ENCODE results near the gene EDAR.

The EDAR gene

DNA sequence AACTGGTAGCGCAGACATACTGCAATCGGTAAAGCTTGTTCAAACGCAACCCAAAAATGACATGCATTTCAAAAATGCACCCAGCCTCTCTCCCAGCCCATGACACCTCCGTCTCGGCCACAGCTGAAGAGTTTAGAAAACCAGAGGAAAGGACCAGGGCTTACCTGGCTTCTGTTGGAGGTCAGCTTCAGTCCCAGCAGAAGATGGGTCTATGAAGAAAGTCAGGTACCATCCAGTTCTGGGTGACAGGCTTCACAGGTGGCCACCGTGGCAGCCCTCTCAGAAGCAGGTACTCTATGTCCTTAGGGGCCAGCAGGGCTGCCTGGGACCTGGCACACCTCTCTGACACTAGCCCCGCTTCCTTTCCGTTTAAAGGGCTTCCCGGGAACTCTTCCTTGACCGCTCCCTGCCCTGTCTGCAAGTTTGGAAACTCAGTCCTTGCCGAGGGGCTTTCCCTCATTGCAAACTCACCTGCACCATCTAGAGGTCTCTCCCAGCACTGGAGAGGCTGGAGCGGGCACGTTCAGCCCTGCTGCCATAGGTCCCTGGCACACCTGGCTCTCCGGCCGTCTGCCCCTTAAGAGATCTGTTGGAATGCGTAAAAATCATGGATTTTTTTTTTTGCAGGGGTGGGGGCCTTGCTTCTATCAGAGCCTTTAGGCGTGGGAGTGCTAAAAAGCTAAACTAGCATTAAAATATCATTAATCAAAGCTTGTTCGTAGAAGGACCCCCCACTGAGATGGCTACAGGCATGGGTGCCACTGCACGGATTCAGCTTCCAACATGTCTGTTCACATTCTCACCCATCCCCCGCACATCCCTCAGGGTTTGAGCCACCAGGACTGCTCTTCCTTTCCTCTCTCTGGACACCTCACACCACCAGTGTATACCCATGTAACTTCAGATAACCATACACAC, at the start of gene EDAR:
Gene EDAR (minus strand): TSS at position 425 of the 918 bp plus-strand sequence. CDS start 58,206 bp downstream, outside the sequence.
- no peak for DNase-seq

DNA sequence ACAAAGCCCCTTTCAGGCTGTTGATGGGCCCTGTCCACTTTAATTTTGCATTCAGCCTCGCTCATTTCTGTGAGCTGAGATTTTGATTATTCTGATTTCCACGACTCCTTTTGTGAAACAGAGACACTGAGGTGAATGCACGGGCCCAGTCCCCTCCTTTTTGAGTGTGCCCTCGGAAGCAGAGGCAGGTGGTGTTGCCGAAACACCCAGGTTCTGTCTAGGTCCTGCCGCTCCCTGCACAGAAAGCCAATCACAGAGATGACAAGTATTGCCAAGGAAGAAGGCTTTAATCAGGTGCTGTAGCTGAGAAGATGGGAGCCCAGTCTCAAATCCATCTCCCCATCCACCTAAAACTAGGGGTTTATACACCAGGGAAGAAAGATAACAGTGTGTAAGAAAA, 44.2 kb upstream of the EDAR start:
- DNase-seq, result no peak

DNA sequence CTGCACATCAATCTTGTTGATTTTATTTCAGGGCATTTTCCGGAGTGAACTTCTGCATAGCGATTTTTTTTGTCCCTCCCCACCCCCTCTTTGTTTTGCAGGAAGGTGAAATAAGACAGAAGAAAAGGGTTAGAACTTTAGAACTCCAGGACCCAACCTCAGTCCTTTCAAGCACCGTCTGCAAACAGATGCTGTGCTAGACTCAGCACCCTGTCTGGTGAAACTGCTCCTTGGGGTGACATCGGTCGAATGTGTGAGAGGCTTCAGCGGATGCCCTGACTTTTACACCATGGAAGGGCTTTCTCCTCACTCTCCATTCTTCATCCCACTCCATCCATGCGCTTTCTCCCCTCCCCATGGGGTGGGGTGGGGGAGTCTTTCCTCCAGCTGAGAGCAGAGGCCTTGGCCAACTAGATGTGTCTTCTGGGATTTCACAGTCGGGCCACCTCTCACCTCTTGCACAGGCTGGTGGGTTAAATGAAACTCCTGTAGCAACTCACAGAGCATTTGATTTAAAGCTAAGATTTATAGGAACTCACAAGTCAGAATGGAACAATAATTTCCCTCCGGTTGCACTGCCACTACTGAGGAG, 43.3 kb upstream of the EDAR start:
- DNase-seq, result no peak

DNA sequence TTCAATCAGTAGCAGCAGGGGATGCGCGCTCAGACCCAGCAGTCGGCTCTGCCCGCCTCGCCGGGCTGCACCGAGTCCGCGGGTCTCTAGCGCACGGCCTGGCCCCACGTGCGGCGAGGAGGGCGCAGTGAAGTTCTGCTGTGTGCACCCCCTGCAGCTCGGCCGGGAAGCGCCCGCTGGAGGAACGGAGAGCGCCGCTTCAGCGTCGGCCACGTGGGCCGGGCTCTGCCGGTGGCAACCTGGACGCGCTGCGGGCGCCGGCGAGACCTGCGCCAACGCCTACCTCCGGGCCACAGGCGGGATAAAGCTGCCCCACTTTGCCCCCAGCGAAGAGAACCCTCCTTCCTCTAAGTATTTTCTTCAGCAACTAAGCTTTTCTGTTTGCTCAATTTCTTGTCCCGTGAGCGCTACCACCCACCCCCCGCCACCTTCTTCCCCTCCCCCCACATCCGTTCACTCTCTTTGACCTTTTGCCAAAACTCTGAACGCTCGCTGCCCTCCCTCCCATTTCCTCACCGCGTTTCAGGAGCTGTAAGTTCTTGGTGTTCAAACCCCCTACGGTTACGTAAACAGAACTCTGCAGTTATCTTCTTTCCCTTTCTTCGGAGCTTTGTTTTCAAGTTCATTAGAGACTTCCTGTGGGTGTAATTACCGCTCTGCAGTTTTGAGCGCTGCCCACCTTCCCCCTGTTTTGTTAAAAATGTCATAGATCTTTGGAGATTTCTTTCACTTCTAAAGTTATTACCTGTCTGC, 42.6 kb upstream of the EDAR start:
- DNase-seq, result no peak

DNA sequence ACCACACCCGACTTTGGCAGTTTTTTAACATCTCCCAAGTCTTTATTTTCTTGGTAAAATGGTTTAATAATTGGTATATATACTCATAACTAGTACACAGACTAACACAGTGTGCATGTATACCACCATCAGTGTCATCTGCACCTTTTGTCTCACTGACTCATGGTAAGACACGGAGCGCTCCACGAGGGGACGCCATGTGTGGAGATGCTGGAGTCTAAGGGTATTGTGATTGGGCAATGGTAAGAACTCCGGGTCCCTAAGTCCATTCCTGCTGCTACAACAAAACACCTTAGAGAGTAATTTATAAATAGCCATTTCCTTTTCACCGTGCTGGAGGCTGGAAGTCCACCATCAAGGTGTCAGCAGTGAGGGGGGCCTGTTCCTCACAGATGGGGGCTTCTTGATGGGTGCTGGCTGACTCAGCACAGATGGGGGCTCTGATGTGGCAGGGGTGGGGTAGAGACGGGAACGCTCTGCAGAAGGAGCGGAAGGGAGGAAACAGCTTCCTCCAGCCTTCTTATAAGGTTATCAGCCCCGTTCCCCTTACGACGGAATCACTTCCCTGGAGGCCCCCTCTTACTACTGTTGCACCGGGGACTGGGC, 42.0 kb upstream of the EDAR start:
- DNase-seq, result no peak

DNA sequence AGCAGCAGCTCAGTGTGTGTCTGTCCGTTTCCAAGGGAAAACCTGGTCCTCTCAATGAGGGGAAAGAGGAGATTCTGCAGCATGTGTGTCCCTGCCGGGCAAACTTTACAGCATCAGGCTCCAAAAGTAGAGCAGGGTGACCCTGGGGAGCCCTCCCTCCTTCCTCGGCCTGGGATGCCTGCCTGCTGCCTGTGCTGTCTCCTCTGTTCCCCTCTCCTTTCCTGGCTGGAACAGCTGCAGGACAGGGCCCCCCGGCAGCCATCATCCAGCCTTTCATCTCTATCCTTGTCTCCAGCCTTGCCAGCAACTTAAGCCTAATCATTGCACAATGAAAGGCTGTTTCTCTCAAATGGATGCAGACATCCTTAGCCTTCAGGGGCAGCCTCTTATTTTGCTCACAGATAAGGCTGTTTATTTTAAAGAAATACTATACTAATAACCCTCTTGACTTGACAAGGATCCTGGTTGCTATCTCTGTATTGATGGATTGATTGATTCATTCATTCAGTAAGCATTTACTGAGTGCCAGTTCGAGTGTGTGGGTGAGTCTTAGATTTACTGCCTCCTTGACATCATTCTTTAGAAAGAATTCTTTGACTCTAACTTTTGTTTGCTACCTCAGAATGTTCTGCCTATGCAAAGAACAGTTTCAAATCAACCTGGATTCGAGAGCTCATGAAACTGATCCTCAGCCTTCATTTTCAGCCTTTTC, 40.6 kb upstream of the EDAR start:
- no peak for DNase-seq

DNA sequence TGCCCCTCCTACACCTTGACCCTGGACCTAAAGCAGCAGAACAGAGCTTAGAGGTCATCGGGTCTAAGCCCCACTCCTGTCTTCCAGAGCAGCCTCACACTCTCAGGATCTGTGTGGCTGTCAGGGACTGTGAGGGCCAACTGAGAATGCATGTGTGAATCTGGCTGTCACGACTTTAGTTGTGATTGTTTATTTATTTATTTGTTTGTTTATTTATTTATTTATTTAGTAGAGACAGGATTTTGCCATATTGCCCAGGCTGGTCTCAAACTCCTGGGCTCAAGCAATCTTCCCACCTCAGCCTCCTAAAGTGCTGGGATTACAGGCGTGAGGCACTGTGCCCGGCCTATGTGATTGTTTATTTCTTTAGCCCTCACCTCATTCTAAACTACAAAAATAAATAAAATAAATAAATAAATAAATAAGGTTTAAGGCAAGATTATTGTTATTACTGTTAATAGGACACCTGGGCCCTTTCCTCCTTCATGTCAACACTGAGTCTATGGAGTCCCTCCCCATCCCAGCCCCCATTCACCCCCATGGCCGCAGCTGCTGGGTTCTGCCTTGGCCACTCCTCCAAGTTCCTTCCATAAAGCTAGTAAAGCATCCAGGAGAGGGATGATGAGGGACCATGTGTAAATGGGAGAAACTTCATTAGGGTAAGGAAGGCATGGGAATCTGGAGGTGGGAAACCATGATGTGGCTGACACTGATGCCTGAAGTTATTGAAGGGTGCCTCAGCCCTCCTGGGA, 39.9 kb upstream of the EDAR start:
- no peak for DNase-seq

DNA sequence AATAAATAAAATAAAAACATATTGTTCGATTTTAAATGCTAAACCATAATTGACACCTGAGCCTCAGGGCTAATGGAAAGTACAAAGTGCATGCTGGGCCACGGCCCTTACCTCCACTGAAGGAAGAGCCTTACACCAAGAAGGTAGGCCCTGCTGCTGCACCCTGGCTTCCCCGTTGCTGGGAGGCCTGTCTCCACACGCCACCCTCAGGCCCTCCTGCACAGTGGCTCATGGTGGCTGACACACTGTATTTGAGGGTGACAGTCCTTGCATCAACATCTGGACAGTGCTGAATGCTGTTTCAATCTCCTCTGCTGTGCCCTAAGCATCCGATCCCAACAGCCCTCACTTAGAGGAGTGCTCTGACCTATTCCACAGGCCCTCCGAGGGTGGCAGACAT, 39.3 kb upstream of the EDAR start:
- no peak for DNase-seq

DNA sequence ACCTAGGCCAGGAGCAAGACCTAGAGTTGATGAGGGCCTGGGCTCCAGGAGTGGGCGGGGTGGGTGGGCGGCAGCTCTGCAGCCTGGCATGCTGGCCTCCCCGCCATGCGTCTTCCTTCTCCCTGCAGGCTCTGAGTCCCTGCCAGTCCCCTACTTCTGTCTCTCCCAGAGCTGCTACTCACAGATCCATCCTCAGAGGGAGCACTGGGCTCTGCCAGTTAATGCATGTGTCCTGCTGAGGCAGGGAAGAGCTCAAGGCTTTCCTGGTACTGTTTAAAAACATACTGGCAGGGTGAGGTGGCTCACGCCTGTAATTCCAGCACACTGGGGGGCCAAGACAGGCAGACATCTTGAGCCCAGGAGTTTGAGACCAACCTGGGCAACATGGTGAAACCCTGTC, 38.7 kb upstream of the EDAR start:
- no peak for DNase-seq

DNA sequence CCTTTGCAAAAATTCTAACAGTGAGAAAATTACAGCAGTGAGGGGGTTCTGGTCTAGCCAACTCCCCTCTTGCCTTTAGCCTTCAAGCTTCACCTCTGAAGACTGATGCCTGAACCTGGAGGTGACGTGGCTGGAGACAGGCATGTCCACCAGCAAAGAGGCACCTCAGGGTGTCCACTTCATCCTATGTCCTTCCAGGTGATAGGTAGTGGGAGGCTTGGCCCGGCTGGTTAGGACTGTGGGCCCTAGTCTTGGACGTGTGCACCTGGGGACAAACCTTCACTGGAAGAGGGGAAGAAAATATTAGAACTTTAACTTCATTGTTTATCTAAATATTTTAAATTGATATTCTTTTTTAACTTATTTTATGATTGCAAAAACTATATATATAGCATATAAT, 35.5 kb upstream of the EDAR start:
- DNase-seq, result no peak

DNA sequence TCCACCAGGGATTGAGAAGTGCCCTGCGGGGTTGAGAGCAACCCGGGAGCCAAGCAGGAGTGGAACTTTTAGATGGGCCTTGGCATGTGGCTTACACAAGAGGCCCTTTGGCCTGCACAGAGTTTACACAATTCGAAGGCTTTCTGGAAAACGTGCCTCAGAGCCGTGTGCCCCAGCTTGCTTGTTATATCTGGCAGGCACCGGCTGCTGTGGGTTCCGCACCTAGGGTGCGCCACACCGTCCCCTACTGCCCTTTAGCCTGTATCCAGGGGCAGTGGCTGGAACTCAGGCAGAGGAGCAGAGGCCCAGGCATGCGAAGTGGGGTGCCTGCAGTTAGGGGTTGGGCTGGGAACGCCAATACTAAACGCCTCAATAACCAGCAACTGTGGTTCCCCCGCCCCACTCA, 32.9 kb upstream of the EDAR start:
- DNase-seq, result no peak

DNA sequence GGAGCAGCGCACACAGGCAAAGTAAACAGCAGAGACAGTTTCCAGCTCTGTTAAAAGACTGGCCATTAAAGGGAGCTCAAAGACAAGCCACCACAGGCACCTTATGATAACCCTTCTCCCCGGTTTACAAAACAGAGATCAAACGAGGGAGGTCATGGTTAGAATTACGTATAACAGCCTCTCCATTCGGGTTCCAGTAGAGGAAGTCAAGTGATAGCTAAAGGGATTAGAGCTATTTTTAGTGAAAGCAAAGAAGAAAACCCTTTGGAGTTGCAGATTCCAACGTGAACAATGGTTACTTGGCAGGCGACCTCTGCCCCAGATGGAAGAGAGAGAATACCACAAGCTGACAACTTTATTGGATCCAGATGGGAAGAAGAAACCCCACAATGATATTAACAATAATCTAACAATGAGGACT, 31.2 kb upstream of the EDAR start:
- DNase-seq, result no peak

DNA sequence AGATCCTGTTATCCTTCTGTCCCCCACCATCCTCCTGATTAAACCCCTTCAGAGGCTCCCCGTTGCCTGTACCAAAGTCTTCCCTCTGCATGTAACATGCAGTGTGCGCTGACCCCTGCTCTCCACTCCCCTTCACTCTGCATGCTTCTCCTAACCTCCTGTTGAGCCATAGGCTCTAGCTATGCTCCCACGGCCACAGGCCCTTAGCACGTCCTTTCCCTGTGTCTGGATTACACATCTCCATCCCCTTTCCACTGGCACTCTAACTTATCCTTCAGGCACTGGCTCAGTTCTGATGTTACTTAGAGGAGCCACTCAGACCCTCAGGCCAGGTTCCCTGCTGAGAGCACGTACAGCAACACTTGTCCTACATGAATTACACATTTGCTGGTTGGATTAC, 29.4 kb upstream of the EDAR start:
- DNase-seq, result no peak

DNA sequence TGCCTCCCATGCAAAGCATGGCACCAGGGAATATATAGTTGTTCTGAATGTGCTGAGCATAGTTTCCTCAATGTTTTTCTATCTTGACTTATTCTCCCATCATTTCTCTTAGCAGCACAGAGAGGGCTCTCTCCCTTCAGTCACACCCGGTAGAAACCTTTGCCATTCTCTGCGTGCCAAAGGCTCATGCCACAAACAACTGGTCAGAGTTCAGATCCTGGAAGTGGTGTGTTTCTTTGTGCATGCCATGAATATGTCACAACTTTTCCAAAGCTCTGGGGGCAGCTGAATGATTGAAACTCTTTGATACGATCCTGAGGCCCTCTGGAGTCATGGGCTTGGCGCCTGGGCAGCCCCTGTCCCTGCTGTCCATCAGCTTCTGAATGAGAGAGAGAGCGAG, 28.0 kb upstream of the EDAR start:
- no peak for DNase-seq

DNA sequence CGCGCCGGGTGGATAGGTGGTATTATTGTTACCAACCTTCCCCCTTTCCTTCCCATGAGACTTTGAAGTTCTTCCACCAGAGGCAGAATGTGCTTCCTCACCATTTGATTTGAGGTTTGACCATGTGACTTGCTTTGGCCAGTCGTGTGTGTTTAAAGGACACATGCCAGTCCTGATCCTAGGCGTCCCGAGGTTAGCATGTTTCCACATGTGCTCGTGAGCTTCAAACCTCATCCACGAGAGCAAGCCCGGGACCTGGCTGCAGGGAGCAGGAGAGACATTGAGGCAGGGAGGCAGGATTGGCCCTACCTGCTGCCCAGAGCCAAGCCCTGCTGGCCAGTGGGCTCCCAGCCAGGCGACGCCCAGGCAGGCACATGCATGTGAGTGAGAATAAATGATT, 27.4 kb upstream of the EDAR start:
- DNase-seq, result no peak

DNA sequence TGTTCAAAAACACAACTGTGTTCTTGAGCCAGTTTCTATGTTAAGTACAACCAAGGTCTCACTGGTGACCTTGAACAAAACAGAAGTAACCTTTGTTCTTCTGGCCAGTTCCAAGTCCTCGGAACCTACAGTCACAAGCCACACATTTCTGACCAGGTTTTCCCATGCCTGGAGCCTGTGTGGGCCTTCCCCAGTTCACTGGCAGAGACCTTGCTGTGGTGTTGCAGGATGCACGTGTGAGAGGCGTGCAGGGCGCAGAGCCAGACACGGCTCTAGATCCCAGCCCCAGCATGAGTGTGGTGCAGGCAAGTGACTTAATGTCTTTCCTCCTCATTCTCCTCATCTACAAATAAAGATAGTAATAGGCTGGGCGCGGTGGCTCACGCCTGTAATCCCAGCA, 25.5 kb upstream of the EDAR start:
- DNase-seq, result no peak

DNA sequence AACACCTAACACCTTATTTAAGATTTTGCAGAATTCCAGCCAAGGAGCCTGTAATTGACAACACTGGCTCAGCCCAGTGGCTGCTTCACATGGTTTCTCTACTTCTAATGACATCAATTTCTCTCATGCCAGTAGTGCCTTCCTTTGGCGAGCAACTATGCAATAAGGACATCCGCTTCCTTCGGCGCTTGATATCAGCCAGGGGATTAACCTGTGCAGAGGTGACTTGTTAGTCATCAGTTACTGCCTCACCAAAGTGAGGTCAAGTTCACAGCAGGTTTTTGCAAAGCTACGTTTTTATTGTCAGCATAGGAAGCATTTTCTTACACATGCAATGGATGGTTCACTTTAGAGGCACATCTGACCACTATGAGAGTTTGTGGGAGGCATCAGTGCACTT, 24.0 kb upstream of the EDAR start:
- DNase-seq, result no peak

DNA sequence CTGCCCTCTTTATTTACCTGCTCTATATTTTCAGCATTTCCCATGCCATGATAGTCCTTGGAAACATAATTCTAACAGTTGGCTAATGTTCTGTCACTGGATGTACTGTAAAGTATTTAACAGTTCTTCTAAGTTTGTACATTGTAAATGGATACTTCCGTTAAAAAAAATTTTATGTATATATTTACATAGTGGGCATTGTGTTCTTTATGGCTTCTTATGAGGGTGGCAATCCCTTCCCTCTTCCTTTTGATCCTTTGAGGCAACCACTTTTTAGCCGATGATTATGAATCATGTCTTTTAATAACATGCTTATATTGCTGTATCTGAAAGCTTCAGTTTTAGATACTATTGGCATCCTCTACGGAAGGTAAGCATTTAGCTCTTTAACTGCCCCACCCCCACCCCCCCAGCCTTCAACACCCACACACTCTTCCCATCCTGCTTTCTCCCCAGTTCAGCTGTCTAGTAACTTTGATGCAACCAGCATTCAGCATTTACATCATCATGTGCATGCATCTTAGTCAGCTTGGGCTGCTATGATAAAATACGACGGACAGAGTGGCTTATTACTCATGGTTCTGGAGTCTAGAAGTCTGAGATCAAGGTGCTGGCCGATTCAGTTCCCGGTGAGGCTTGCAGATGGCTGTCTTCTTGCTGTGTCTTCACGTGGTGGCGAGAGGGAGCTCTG, 21.0 kb upstream of the EDAR start:
- DNase-seq, result no peak

DNA sequence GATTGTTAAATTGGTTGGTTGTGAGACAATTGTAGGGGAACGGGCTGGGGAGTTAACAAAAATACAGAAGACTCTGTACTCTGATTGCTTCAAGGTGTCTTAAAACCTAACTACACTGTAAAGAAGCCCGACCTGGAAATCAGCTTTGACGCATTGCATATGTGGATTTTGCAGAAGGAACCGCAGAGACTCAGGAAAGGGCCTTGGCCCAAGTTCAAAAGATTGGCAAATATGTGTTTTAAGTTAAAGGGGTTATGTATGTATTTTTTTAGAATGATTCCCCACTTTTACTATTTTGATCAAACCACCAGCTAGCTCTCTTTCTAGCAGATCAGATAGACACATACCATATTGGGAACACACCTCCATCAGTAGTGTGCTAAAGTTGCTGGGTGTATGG, 18.0 kb upstream of the EDAR start:
- no peak for DNase-seq

DNA sequence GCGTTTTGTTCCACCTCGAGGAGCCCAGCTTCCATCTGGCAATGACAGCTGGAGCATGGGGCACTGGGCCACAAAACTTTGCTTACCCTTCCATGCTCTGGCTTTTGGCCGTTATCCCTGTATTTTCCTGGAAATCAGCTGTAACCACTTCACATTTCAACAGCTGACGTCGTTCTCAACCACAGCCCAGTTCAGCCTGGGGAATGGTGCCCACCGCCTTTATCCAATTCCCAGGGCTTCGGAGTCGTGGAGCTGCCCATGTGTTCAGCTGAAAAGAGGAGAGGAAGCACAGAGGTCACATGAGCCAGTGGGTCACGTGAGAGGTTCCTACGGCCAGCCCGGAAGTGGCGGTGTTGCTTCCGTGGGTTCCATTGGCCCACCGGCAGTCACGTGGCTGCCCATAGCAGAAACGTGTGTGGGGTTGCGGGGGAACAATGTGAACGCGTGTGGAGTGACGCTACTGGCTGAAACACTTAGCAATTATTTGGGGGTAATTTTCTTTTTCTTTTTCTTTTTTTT, 16.7 kb upstream of the EDAR start:
- DNase-seq, result no peak

DNA sequence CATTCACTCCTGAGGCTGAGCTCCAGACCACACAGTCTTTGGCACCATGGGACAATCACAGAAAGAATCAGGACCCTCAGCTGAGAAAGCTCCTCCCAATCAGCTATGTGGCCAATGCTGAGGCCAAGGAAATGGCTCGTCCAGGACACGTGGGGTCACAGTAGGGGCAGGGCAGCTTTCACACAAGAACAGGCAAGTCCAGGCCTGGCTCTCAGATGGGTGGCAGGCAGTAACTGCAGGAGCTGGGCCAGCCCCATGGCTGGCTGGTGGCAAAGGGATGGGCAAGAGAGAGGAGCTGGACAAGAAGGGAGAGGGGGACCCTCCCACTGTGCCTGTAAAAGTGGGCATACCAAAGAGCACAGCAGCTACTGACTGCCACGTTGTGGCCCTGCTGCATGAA, 12.2 kb upstream of the EDAR start:
- DNase-seq, result no peak
